ENCODE results near the gene CCNB2. TPM values are rescaled to one million over a fixed set of nuclear protein-coding genes. Genes with fewer than 3 reads are reported as not detected.
"Not testable (repeated sequence)": the region's sequence is repeated elsewhere in the genome, so short reads cannot be mapped to it uniquely, and the experiment has no call there.

The CCNB2 gene
- total and polyA plus RNA-seq, 2 experiments from 2014 or later: 15.3 to 20.9 TPM

DNA sequence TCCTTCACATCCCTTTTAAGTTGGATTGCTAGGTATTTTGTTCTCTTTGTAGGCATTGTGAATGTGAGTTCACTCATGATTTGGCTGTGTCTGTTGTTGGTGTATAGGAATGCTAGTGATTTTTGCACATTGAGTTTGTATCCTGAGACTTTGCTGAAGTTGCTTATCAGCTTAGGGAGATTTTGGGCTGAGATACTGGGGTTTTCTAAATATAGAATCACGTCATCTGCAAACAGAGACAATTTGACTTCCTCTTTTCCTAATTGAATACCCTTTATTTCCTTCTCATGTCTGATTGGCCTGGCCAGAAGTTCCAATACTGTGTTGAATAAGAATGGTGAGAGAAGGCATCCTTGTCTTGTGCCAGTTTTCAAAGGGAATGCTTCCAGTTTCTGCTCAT is 22.3 kb downstream of the CCNB2 start:
- not testable (repeated sequence) for H3K27me3 ChIP-seq; H3K27ac ChIP-seq; H3K4me2 ChIP-seq; H3K9me2 ChIP-seq (replicated peaks; ENCODE audit: insufficient read depth); H3K36me3 ChIP-seq (replicated peaks; ENCODE audit: insufficient read depth, low read depth); H3K4me1 ChIP-seq (ENCODE audit: insufficient read depth); H3K4me3 ChIP-seq; H4K20me1 ChIP-seq (ENCODE audit: insufficient read depth, poor library complexity, severe bottlenecking); DNase-seq (ENCODE audit: low spot score); H2AFZ ChIP-seq
- peaks cover 12% of the 10 kb centered on the region for H3K79me2 ChIP-seq
- peaks cover 15% of the 10 kb centered on the region for H3K9me3 ChIP-seq (ENCODE audit: low read depth)
- WGBS (ENCODE audit: low lambda C conversion rate, missing lambda C conversion rate): 100% methylated on average over 1 of the region's 1 CpG

- H2AFZ ChIP-seq: no peak overlapping the region
- H4K20me1 ChIP-seq (ENCODE audit: insufficient read depth, poor library complexity, severe bottlenecking): no peaks in the 10 kb centered on the region
- no peaks in the 10 kb centered on the region for H3K27me3 ChIP-seq
- no peak overlapping the region for H3K4me2 ChIP-seq
- peaks cover 17% of the 10 kb centered on the region for H3K9me3 ChIP-seq (ENCODE audit: low read depth)
- H3K79me2 ChIP-seq: peaks cover 12% of the 10 kb centered on the region
- no peak for DNase-seq (ENCODE audit: low spot score)
- H3K9me2 ChIP-seq (replicated peaks; ENCODE audit: insufficient read depth): no peaks in the 10 kb centered on the region
- no peaks in the 10 kb centered on the region for H3K36me3 ChIP-seq (replicated peaks; ENCODE audit: insufficient read depth, low read depth)
- TF ChIP-seq CTCF (IDR thresholded peaks at IDR 0.05; ENCODE audit: poor library complexity): no peak
- TF ChIP-seq EZH2phosphoT487 (IDR thresholded peaks at IDR 0.05; ENCODE audit: low read depth, severe bottlenecking, unreplicated experiment): no peak
- no peak for TF ChIP-seq EZH2 (IDR thresholded peaks at IDR 0.05; ENCODE audit: borderline replicate concordance)
- no peaks in the 10 kb centered on the region for H3K4me1 ChIP-seq (ENCODE audit: insufficient read depth)
- H3K4me3 ChIP-seq: no peak overlapping the region
- no peak overlapping the region for H3K27ac ChIP-seq
- 95% methylated on average over 16 of the region's 16 CpGs for WGBS (ENCODE audit: low lambda C conversion rate, missing lambda C conversion rate)
Measured at GRCh38 chr15:59131456-59131855, 26.5 kb downstream of the CCNB2 start.

- no peak overlapping the region for H2AFZ ChIP-seq
- H3K4me3 ChIP-seq: no peak overlapping the region
- no peaks in the 10 kb centered on the region for H3K36me3 ChIP-seq (replicated peaks; ENCODE audit: insufficient read depth, low read depth)
- WGBS (ENCODE audit: low lambda C conversion rate, missing lambda C conversion rate): 95% methylated on average over 3 of the region's 3 CpGs
- H3K79me2 ChIP-seq: peaks cover 12% of the 10 kb centered on the region
- no peak for DNase-seq (ENCODE audit: low spot score)
- no peaks in the 10 kb centered on the region for H3K27me3 ChIP-seq
- H4K20me1 ChIP-seq (ENCODE audit: insufficient read depth, poor library complexity, severe bottlenecking): no peaks in the 10 kb centered on the region
- no peaks in the 10 kb centered on the region for H3K9me2 ChIP-seq (replicated peaks; ENCODE audit: insufficient read depth)
- TF ChIP-seq CTCF (IDR thresholded peaks at IDR 0.05; ENCODE audit: poor library complexity) (no peak), EZH2 (IDR thresholded peaks at IDR 0.05; ENCODE audit: borderline replicate concordance) (no peak), EZH2phosphoT487 (IDR thresholded peaks at IDR 0.05; ENCODE audit: low read depth, severe bottlenecking, unreplicated experiment) (no peak)
- H3K4me1 ChIP-seq (ENCODE audit: insufficient read depth): no peaks in the 10 kb centered on the region
- H3K4me2 ChIP-seq: no peak overlapping the region
- no peak overlapping the region for H3K27ac ChIP-seq
- H3K9me3 ChIP-seq (ENCODE audit: low read depth): peaks cover 13% of the 10 kb centered on the region
Measured at GRCh38 chr15:59131969-59132562, 27.1 kb downstream of the CCNB2 start.

- Histone ChIP-seq H3K4me3 (no peak overlapping the region), H3K36me3 (replicated peaks; ENCODE audit: insufficient read depth, low read depth) (no peaks in the 10 kb centered on the region), H3K27me3 (no peaks in the 10 kb centered on the region), H4K20me1 (ENCODE audit: insufficient read depth, poor library complexity, severe bottlenecking) (no peaks in the 10 kb centered on the region), H3K9me3 (ENCODE audit: low read depth) (peaks cover 13% of the 10 kb centered on the region), H3K4me2 (no peak overlapping the region), H2AFZ (no peak overlapping the region), H3K79me2 (peaks cover 12% of the 10 kb centered on the region), H3K27ac (no peak overlapping the region), H3K9me2 (replicated peaks; ENCODE audit: insufficient read depth) (no peaks in the 10 kb centered on the region), H3K4me1 (ENCODE audit: insufficient read depth) (no peaks in the 10 kb centered on the region)
- no peak for DNase-seq (ENCODE audit: low spot score)
- TF ChIP-seq EZH2 (IDR thresholded peaks at IDR 0.05; ENCODE audit: borderline replicate concordance): no peak
- no peak for TF ChIP-seq CTCF (IDR thresholded peaks at IDR 0.05; ENCODE audit: poor library complexity)
- TF ChIP-seq EZH2phosphoT487 (IDR thresholded peaks at IDR 0.05; ENCODE audit: low read depth, severe bottlenecking, unreplicated experiment): no peak
- 100% methylated on average over 6 of the region's 6 CpGs for WGBS (ENCODE audit: low lambda C conversion rate, missing lambda C conversion rate)
Measured at GRCh38 chr15:59133929-59134427, 29.0 kb downstream of the CCNB2 start.
